MM.1S (cell line): Measurements from ENCODE around the gene EIF2S2.

ENCODE experiments used
- EZH2 ChIP-seq: fragments of 300-600 bp; sonication (generic); optimal IDR thresholded peaks from 2 replicates; pipeline ENCODE3; 2017; ENCODE audit warnings: low read depth, mild to moderate bottlenecking, antibody characterized with exemption, low read length, mixed read lengths
- EZH2phosphoT487 ChIP-seq: fragments of 300-600 bp; sonication (generic); IDR thresholded peaks from 2 replicates; pipeline ENCODE4 v1.6.1; 2018; ENCODE audit warnings: antibody characterized with exemption, low read length
- TF ChIP-seq, protein P1 (sequence below): fragments of 300-600 bp; sonication (generic); IDR thresholded peaks from 2 replicates; pipeline ENCODE4 v1.5.1; 2016; ENCODE audit warnings: antibody characterized with exemption, low read length, mixed read lengths

DNA sequence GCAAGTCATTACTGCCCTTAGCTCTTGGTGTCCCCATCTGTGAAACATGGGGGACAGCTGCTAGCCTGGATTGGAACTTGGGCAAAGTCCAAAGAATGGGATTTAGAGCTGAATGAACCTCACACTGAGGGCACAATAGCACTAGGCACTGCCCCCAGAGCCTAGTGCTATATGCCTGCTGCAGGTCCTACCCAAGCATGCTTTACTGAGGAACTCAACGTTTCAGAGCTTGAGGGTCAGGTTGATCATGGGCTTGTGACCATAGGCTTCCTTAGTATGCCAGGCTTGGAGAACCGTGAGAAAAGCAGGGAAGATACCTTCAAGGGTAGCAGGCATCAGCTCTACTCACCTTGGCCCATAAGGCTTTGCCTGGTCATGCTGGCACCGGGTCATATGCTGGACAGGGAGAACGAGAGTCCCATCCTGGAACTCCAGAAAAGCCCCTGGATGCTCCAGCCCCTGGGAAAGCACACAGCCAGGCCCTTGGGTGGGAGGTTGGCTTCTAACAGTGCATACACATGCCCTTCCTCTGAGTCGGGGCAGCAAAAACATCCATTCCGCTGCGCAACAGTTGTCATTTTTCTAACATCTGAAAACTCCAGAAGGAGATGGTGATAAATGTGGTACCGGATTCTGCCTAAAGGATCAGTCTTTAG, 29.7 kb downstream of the EIF2S2 start:
- no peak for TF ChIP-seq EZH2
- TF ChIP-seq, protein P1, sequence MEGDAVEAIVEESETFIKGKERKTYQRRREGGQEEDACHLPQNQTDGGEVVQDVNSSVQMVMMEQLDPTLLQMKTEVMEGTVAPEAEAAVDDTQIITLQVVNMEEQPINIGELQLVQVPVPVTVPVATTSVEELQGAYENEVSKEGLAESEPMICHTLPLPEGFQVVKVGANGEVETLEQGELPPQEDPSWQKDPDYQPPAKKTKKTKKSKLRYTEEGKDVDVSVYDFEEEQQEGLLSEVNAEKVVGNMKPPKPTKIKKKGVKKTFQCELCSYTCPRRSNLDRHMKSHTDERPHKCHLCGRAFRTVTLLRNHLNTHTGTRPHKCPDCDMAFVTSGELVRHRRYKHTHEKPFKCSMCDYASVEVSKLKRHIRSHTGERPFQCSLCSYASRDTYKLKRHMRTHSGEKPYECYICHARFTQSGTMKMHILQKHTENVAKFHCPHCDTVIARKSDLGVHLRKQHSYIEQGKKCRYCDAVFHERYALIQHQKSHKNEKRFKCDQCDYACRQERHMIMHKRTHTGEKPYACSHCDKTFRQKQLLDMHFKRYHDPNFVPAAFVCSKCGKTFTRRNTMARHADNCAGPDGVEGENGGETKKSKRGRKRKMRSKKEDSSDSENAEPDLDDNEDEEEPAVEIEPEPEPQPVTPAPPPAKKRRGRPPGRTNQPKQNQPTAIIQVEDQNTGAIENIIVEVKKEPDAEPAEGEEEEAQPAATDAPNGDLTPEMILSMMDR, result no peak
- TF ChIP-seq EZH2phosphoT487, result no peak
